ENCODE measurements around the gene NUDT8.
"Not testable (repeated sequence)": the region's sequence is repeated elsewhere in the genome, so short reads cannot be mapped to it uniquely, and the experiment has no call there.

DNA sequence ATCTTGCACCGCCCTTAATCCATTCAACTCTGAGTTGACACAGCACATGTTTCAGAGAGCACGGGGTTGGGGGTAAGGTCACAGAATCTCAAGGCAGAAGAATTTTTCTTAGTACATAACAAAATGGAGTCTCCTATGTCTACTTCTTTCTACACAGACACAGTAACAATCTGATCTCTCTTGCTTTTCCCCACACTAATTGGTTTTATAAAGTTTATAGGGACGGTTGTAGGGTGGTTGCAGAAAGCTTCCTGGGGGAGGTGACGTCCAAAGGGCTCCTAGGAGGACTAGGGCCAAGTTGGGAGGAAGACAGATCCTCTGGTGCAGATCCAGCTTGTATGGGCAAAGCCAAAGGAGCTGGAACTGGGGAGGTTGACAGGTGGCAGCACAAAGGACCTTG is 25.6 kb downstream of the NUDT8 start:
- TF ChIP-seq EP300, CTCF, POLR2A (IDR thresholded peaks at IDR 0.05): not testable (repeated sequence)
